ENCODE data around the gene KIAA0753.

KIAA0753 gene

GRCh38 chr17:6551869-6552531 lies 88.5 kb downstream of the KIAA0753 start:
- no peak for DNase-seq (ENCODE audit: low read depth)
- TF ChIP-seq CTCF (conservative IDR thresholded peaks at IDR 0.05; ENCODE audit: control insufficient read depth, insufficient read depth, low read depth, low read length) = no peak
- H3K4me3 ChIP-seq (ENCODE audit: control insufficient read depth, low read depth, low read length) = no peak overlapping the region

- H3K4me3 ChIP-seq (ENCODE audit: control insufficient read depth, low read depth, low read length) = no peak overlapping the region
- TF ChIP-seq CTCF (conservative IDR thresholded peaks at IDR 0.05; ENCODE audit: control insufficient read depth, insufficient read depth, low read depth, low read length) = no peak
- no peak for DNase-seq (ENCODE audit: low read depth)
Observed at GRCh38 chr17:6551356-6551755, 89.2 kb downstream of the KIAA0753 start.

DNA sequence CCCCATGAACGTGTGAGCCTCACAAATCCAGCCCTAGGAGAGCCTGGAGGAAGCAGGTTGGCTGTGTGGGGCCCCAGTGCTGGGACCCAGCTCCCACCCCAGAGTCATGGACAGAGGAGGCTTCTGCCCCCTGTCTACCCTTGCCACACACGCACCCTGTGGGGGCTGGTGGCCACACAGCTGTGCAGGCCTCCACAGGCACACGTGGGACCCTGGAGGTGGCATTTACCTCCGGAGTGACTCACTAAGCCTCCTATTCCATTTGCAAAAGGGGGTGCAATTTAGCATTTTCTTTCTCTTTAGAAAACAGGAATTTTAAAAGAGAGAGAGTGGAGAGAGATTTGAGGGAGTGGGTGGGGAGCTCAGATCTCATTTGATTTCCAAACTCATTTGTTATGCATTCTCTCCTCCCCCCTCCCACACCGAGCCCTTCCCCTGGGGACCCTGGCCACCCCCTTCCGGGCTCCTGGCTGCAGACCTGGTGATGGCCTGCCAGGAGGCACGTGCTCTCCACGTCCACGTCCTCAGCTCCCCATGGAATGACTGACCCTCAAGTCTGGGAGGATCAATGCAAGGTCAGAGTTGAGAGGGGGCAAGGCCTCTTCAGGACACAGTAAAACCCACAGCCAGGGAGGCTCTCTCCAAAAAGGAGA lies 91.0 kb downstream of the KIAA0753 start:
- DNase-seq (ENCODE audit: low read depth) = no peak
- TF ChIP-seq CTCF (conservative IDR thresholded peaks at IDR 0.05; ENCODE audit: control insufficient read depth, insufficient read depth, low read depth, low read length) = no peak
- no peak overlapping the region for H3K4me3 ChIP-seq (ENCODE audit: control insufficient read depth, low read depth, low read length)

DNA sequence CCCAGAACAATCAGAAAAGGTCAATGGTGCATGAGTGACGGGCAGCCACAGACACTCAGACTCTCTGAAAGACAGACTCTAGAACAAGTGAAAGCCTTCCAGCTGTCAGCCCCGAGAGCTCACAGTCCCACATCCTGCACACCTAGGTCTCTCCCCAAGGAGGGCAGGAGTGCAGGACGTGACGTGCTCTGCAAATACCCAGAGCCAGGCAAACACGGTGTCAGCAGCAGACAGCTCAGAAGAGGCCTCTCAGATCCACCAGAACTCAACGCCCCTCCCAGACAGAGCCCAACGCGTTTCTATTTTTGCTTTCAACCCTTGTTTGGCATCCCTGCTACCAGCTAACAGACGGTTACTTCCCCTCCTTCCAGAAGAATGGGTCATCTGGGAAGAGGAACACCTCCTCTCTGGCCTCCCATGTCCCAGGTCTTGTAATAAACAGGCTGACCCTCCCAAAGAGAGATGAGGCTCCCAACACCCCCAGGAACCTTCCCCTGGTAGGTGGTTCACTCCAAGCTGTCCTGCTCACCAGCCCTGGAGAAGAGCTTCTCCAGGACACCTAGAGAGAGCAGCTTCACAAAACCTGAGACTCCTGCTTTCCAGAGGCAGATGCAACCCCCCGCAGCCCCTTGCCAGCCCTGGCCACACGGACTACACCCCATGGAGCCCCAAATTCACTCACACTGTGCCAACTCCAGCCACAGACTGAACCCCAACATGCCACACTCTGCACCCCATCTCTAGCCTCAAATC lies 91.8 kb downstream of the KIAA0753 start:
- no peak overlapping the region for H3K4me3 ChIP-seq (ENCODE audit: control insufficient read depth, low read depth, low read length)
- no peak for TF ChIP-seq CTCF (conservative IDR thresholded peaks at IDR 0.05; ENCODE audit: control insufficient read depth, insufficient read depth, low read depth, low read length)
- no peak for DNase-seq (ENCODE audit: low read depth)

- H3K4me3 ChIP-seq (ENCODE audit: control insufficient read depth, low read depth, low read length) = no peak overlapping the region
- no peak for TF ChIP-seq CTCF (conservative IDR thresholded peaks at IDR 0.05; ENCODE audit: control insufficient read depth, insufficient read depth, low read depth, low read length)
- no peak for DNase-seq (ENCODE audit: low read depth)
Observed at GRCh38 chr17:6548034-6548433, 92.5 kb downstream of the KIAA0753 start.

- no peak for DNase-seq (ENCODE audit: low read depth)
- no peak overlapping the region for H3K4me3 ChIP-seq (ENCODE audit: control insufficient read depth, low read depth, low read length)
- TF ChIP-seq CTCF (conservative IDR thresholded peaks at IDR 0.05; ENCODE audit: control insufficient read depth, insufficient read depth, low read depth, low read length) = no peak
Observed at GRCh38 chr17:6547336-6547735, 93.2 kb downstream of the KIAA0753 start.
